ENCODE data around the gene WFDC12. TPM values are rescaled to one million over a fixed set of nuclear protein-coding genes. Genes with fewer than 3 reads are reported as not detected.

Gene WFDC12
- total RNA-seq, 2 donors from 2014 or later = not detected

DNA sequence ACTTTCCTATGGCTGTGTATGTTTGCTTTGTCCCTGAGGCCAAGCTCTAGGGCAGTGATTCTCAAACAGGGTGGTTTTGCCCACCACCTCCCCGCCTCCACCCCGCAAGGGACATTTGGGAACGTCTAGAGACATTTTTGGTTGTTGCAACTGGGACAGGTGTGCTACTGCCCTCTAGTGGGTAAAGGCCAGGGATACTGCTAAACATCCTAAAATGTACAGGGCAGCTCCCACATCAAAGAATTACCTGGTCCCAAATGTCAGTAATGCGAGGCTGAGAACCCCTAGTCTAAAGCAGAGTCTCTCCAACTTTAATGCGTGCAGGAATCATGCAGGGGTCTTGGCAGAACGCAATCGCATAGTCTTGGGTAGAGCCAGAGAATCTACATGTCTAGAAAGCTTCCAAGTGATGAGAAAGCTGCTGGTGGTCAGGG is 28.4 kb downstream of the WFDC12 start:
- 4% methylated on average over 7 of the region's 7 CpGs for WGBS
- H3K27ac ChIP-seq = no peak overlapping the region
- H3K9me3 ChIP-seq = no peaks in the 10 kb centered on the region
- peaks cover 5% of the 10 kb centered on the region for H3K4me1 ChIP-seq (replicated peaks)
- peaks cover 3% of the 10 kb centered on the region for H3K27me3 ChIP-seq (replicated peaks; ENCODE audit: insufficient read depth)
- TF ChIP-seq, protein P1, sequence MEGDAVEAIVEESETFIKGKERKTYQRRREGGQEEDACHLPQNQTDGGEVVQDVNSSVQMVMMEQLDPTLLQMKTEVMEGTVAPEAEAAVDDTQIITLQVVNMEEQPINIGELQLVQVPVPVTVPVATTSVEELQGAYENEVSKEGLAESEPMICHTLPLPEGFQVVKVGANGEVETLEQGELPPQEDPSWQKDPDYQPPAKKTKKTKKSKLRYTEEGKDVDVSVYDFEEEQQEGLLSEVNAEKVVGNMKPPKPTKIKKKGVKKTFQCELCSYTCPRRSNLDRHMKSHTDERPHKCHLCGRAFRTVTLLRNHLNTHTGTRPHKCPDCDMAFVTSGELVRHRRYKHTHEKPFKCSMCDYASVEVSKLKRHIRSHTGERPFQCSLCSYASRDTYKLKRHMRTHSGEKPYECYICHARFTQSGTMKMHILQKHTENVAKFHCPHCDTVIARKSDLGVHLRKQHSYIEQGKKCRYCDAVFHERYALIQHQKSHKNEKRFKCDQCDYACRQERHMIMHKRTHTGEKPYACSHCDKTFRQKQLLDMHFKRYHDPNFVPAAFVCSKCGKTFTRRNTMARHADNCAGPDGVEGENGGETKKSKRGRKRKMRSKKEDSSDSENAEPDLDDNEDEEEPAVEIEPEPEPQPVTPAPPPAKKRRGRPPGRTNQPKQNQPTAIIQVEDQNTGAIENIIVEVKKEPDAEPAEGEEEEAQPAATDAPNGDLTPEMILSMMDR (IDR thresholded peaks at IDR 0.05) = peak; percentile 44 to 81 (median 61)
- TF ChIP-seq POLR2AphosphoS5 (IDR thresholded peaks at IDR 0.05) (peak; percentile 12), POLR2A (IDR thresholded peaks at IDR 0.05) (no peak)
- intact Hi-C loops (cut with DNase I) = loop anchor here (5.0 kb wide), 3 partner anchors 54 to 196 kb away; no protein-coding TSS in a partner anchor
- DNase-seq (ENCODE audit: low spot score) = peak; percentile 60
- no peak overlapping the region for H3K4me3 ChIP-seq
- no peaks in the 10 kb centered on the region for H3K36me3 ChIP-seq

DNA sequence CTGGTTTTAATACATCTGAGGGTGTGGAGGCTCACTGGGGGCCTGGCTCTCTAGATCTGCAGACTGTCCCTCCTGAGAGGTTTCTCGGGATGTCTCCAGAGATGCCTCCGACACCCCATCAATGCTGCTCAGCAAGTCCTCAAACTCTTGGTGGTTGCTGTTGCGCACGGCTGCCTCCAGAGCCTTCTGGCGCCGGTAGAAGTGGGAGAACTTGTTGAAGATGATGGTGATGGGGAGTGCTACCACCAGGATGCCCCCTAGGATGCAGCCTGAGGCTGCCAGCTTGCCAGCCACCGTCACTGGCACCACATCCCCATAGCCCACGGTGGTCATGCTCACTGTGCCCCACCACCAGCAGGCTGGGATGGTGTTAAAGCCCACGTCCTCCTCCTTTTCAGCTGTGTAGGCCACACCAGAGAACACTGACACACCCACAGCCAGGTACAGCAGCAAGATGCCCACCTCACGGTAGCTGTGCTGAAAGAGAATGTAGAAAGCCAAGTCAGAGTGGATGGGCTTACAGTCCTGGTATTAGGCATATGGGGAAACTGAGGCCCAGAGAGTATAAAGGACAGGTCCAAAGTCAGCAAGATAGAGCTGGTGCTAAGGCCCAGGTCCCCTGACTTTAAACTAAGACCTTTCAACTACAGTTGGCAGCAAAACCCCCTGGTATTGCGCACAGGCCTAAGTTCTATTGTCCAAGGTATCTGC is 29.2 kb downstream of the WFDC12 start:
- DNase-seq (ENCODE audit: low spot score) = no peak
- TF ChIP-seq, protein P1 (IDR thresholded peaks at IDR 0.05) = no peak
- TF ChIP-seq POLR2AphosphoS5 (IDR thresholded peaks at IDR 0.05) (no peak), POLR2A (IDR thresholded peaks at IDR 0.05) (no peak)
- peaks cover 3% of the 10 kb centered on the region for H3K27me3 ChIP-seq (replicated peaks; ENCODE audit: insufficient read depth)
- WGBS = 94% methylated on average over 11 of the region's 11 CpGs
- H3K4me3 ChIP-seq = no peak overlapping the region
- no peaks in the 10 kb centered on the region for H3K36me3 ChIP-seq
- peaks cover 5% of the 10 kb centered on the region for H3K4me1 ChIP-seq (replicated peaks)
- intact Hi-C loops (cut with DNase I) = loop anchor here (5.0 kb wide), 3 partner anchors 53 to 197 kb away; no protein-coding TSS in a partner anchor
- H3K9me3 ChIP-seq = no peaks in the 10 kb centered on the region
- no peak overlapping the region for H3K27ac ChIP-seq

DNA sequence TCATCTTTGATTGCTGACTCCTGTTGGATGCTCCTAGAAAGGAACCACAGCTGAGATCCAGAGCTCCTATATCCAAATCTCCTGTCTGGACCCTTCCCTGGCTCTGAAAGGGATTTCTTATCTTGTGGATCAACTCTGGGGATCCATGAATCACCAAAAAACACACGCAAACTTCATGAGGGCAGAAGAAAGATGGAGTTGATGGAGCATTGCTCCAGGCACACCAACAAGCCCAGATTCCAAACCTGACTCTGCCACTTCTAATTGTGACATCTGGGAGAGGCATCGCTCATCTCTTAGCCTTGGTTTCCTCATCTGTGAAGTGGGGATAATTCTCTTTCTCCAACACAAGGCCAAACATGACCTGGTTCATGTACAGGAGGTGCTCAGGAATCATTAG is 30.1 kb downstream of the WFDC12 start:
- TF ChIP-seq POLR2AphosphoS5 (IDR thresholded peaks at IDR 0.05) (no peak), POLR2A (IDR thresholded peaks at IDR 0.05) (no peak)
- TF ChIP-seq, protein P1 (IDR thresholded peaks at IDR 0.05) = no peak
- 75% methylated on average over 2 of the region's 2 CpGs for WGBS
- intact Hi-C loops (cut with DNase I) = no loop called here

DNA sequence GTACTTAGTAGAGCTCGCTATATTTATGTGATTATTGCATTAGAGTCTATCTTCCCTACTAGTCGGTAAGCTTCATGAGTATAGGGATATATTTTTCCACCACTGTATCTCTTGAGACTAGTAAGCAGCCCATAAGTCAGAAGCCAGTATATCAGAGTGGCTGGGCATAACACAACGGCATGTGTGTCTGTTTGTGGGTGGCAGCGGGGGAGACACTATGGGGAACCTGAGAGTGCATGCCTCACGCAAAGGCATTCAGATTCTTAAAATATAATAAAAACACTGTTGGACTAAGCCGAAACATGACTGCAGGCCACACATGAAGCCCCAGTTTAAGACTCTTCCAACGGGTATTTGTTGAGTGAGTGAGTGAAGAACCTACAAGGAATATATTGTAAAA is 31.4 kb downstream of the WFDC12 start:
- no peaks in the 10 kb centered on the region for H3K36me3 ChIP-seq
- peaks cover 2% of the 10 kb centered on the region for H3K27me3 ChIP-seq (replicated peaks; ENCODE audit: insufficient read depth)
- no peaks in the 10 kb centered on the region for H3K9me3 ChIP-seq
- 87% methylated on average over 7 of the region's 7 CpGs for WGBS
- TF ChIP-seq, protein P1 (IDR thresholded peaks at IDR 0.05) = no peak
- TF ChIP-seq POLR2AphosphoS5 (IDR thresholded peaks at IDR 0.05) (no peak), POLR2A (IDR thresholded peaks at IDR 0.05) (no peak)
- peaks cover under 1% of the 10 kb centered on the region for H3K4me1 ChIP-seq (replicated peaks)
- intact Hi-C loops (cut with DNase I) = no loop called here
- DNase-seq (ENCODE audit: low spot score) = no peak
- H3K27ac ChIP-seq = no peak overlapping the region
- no peak overlapping the region for H3K4me3 ChIP-seq

More for the DNA sequence above, 30.1 kb downstream of the WFDC12 start:
- no peaks in the 10 kb centered on the region for H3K9me3 ChIP-seq
- no peak overlapping the region for H3K27ac ChIP-seq
- H3K4me3 ChIP-seq = no peak overlapping the region
- no peak for DNase-seq (ENCODE audit: low spot score)
- no peaks in the 10 kb centered on the region for H3K36me3 ChIP-seq
- peaks cover 3% of the 10 kb centered on the region for H3K27me3 ChIP-seq (replicated peaks; ENCODE audit: insufficient read depth)
- H3K4me1 ChIP-seq (replicated peaks) = peaks cover 5% of the 10 kb centered on the region

DNA sequence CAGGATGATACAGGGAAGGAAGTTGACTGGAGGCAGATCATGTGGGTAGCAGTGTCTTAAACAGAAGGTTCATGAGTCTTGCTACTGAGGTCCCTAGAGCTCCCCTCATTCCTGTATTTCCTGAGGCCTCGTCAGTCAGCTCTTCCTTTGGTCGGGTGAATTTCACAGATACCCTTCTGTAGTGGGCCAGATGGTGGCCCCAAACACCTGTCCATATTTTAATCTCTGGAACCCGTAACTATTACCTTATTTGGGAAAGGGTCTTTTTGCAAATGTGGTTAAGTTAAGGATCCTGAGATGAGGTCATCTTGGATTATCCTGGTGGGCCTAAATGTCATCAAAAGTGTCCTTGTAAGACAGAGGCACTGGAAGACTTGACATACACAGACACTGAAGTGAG is 32.9 kb downstream of the WFDC12 start:
- TF ChIP-seq POLR2A (IDR thresholded peaks at IDR 0.05) = no peak
- TF ChIP-seq POLR2AphosphoS5 (IDR thresholded peaks at IDR 0.05) = no peak
- TF ChIP-seq, protein P1 (IDR thresholded peaks at IDR 0.05) = no peak
- whole genome bisulfite sequencing = 87% methylated on average over 3 of the region's 3 CpGs
- Histone ChIP-seq H3K27ac (no peak overlapping the region), H3K27me3 (replicated peaks; ENCODE audit: insufficient read depth) (no peaks in the 10 kb centered on the region), H3K36me3 (no peaks in the 10 kb centered on the region), H3K4me1 (replicated peaks) (no peaks in the 10 kb centered on the region), H3K9me3 (no peaks in the 10 kb centered on the region), H3K4me3 (no peak overlapping the region)
- intact Hi-C loops (cut with DNase I) = no loop called here
- no peak for DNase-seq (ENCODE audit: low spot score)
